Activated CD4-positive, alpha-beta T cell treated with anti-CD3 and anti-CD28 coated beads for 48 hours (primary cell): ENCODE data around the gene IKZF5.

Experiments used
- DNase-seq: peaks from one replicate; pipeline ENCODE4 v3.0.0-alpha.2; 2020

IKZF5 gene, protein sequence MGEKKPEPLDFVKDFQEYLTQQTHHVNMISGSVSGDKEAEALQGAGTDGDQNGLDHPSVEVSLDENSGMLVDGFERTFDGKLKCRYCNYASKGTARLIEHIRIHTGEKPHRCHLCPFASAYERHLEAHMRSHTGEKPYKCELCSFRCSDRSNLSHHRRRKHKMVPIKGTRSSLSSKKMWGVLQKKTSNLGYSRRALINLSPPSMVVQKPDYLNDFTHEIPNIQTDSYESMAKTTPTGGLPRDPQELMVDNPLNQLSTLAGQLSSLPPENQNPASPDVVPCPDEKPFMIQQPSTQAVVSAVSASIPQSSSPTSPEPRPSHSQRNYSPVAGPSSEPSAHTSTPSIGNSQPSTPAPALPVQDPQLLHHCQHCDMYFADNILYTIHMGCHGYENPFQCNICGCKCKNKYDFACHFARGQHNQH

DNA sequence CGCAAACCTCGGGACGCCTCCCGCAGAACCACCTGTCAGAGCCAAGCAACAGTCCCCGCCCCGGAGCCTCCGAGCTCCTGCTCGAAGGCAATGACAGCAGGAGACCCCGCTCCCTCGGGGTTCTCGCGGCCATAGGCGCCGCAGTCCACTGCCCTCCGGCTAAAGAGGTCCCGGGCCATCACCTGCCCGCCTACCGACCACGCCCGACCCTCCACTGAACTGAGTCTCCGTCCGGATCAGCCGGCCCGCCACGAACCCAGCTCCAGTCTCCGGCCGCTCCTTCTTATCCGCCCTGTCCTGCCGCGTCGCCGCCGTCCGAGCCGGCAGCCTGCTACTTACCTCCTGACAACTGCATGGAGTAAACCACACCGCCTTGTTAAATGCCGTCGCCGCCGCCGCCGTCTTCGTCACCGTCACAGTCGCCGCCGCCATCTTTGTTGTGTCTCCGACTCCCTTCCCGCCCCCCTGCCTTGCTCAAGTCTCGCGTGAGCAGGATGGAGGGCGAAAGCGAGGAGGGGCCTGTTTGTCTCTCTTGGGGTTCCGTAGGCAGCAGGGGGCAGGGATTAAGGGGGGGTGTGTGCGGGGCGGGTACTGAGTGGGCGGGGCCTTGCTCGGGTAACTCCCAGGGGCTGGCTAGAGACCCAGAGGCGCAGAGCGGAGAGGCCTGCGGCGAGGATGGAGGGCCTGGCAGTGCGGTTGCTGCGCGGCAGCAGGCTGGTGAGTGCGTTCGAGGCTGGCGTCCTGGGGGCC lies at the start of gene IKZF5, which contains the start of gene ACADSB:
Gene IKZF5 (minus strand): TSS at position 441 of the 750 bp plus-strand sequence. CDS start 10,170 bp downstream, outside the sequence.
Gene ACADSB (plus strand): TSS at position 652 of the 750 bp plus-strand sequence. CDS start 24 bp downstream, at position 676.
- DNase-seq: peak; percentile 97

DNA sequence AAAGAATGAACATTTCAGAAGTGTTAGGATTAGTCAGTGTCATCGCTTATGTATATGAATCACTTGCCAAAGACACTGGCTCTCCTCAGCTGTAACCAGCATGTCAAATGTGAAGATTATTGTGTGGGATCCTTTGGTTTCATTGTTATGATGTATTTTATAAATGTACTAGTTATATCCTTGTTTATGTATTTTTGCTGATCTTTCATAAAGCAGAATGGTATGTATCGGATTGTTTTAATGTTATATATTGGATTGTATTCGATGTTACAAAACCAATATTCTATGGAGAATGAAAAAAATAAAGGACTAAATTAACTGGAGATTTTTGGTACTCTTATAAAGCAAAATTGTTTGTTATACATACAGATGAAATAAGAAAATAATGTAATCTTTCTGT lies 49.4 kb upstream of the IKZF5 start:
- DNase-seq: no peak

DNA sequence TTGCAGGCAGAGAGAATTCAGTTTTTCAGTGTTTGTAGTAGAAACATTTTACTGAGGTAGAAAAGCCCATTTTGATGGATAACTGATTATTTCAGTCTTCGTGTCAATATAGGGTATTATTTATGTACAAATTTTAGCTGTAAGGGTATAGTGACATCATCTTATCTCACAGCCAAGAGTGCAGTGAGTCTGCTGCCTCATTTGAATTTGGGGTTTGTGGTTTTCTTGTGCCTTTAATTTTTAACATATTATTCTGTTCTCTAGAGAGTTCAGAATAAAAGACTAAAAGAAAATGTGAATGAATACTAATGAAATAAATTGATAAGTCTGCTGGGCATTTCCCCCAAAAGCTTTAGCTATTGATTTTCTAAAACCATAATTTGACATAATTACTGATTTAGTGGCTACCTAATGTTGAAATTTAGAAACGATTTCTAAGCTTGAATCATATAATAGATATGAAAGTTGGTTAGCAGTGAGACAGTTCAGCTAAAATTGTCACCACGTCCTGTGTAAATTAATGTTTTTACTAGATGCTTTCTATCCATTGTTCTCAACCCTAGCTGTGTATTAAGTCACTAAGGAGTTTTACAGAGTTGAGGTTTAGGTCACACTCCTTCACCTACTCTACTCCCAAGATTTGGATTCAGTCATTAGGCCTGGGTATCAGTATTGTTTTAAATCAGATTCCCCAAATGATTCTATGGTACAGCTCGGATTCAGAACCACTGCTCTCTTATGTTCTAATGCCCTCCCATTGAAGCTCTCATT lies 37.6 kb upstream of the IKZF5 start:
- no peak for DNase-seq

DNA sequence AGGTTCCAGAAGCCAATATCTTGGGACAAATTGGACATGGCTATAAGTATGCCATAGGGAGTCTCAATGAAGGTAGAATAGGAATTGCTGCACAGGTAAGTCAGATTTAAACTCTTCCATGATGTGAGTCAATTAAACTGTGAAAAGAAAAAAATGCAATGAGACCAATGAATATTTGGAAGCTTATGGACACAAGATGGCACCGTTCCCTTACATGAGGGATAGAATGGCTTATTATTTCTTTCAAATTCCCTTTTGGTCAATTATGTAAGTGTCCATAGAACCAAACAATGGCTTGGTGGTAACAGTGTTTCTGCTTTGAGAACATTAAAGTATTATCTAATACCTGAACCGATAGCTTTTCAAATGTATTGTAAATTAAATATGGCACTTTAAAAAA lies 35.8 kb upstream of the IKZF5 start:
- DNase-seq: no peak

DNA sequence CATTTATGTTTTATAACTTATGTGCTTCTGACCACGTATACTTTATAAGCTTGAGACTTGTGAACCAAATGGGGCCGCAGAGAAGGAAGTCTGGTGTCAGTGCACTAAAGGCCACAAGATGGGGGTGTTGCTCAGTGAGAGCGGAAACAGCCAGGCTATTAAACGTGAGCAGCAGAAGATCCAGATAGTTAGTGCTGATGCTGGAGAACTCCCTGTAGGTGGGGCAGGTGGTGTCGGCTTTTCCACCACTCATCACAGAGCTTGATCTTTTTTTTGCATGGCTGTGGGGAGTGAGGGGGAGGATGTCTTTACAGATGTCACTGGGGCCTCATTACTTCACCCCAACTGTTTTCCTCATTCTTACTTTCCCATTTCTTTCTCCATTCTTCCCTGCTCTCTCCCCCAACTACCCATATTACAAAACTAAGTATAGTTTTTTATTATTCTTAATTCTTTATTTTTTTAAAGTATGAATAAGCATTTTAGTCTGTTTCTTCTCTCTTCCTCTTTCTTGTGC lies 34.9 kb upstream of the IKZF5 start:
- DNase-seq: peak; percentile 49

DNA sequence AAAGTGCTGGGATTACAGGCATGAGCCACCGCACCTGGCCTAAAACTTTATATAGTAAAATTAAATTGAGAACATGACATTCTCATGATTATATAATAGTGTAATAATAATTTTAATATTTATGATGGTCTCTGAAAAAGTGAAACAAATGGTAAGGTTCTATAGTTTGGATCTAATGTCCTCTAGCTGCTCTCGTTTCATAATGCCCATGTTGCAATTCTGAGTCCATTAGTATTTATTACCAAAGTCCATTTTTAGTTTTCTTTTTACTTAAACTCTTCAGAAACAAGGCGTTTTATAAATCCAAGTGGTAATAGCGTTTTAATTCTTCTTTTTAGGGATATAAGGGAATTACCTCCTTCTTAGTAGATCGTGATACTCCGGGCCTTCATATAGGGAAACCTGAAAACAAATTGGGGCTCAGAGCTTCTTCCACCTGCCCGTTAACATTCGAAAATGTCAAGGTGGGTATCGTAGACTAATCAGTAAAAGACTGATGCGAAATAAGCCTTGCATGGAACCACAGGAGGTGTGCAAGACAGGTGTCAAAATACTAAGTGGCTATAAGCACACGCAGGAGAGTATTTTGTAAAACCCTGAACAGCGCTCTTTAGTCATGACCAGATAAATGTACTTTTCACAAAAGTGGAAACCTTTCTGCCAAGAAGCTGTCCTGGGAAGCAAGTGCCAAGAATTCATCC lies 34.3 kb upstream of the IKZF5 start:
- no peak for DNase-seq

DNA sequence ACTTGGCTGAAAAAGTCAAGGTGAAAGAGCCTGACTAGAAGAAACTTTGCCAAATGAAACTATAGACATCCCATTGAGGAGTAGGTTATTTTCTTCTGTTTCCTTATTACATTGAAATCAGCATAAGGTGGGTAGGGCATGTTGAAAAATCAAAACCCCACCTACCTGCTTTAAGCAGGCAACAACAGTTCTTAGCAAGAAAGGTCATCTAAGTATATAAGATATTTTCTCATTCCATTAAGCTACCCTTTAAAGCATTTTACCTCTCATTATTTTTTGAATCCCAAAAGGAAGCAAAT lies 31.0 kb upstream of the IKZF5 start:
- DNase-seq: no peak

DNA sequence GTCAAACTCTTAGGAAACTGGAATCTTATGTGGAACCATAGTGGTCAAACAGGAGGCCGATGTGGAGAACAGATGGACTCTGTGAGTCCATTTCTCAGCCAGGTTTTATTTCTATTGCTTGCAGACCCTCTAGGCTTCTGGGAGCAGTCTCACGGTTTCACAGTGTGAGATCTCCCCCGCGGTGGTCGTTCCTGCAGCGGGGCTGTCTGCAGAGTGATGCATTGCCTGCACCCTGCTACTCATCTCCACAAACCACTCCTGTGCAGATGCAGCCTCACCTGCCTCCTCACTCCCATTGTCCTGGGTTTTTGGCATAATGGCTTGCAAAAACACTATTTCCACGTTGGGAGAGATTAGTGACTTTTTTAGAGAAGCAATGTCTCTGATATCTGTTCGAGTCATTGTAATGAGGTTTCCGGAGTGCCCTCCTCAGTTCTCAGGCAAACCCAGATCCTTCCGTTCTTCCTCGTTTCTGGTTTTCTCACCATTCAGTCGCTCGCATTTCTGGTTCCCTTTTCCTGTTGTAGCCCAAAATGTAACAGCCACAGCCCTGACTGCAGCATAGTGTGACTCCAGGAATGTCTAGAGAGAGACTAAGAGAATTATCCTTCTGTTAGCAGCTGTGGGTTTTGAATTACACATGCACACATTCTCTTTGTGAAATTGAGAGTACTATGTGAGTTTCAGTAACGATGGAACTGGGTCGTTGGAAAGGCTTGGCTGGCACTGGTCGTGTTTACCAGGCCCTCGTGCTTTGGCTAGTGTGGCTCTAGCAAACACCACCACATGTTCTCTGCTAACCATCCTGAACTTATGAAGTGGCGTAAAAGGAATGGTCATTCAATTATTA lies 30.4 kb upstream of the IKZF5 start:
- no peak for DNase-seq

DNA sequence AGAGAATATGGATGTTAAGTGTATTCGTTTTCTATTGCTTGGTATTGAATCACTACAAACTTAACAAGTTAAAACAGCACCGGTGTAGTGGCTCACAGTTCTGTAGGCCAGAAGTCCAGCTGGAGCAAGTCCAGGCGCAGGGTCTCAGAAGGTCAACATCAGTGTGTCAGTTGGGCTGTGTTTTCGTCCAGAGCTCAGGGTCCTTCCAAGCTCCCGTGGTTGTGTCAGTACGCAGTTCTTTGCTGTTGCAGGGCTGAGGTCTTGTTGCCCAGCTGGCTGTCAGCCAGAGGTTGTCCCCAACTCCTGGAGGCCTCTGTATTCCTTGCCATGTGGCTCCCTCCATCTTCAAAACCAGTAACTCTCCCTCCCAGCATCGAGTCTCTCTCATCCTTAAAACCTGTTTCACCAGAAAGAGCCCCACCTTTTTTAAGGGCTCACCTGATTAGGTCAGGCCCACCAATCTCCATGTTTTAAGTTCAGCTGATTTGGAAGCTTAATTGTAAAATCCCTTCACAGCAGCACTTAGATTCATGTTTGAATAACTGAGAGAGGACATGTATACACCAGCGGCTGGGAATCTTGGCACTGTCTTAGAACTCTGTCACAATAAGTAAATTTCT lies 27.0 kb upstream of the IKZF5 start:
- DNase-seq: no peak

DNA sequence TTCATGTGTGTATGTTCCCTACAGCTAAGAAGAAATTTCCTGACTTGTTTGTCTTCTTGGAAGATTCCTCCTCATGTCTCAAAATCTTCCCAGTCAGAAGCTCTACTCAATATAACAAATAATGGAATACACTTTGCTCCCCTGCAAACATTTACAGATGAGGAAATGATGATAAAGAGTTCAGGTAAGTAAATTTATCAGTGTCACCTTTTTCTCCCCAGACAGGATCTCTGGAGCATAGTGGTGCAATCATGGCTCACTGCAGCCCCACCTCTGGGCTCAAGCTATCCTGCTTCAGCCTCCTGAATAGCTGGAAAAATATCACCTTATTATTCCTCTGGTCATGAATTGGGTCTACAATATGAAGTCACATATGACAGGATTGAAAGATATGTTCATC lies 25.7 kb upstream of the IKZF5 start:
- no peak for DNase-seq

DNA sequence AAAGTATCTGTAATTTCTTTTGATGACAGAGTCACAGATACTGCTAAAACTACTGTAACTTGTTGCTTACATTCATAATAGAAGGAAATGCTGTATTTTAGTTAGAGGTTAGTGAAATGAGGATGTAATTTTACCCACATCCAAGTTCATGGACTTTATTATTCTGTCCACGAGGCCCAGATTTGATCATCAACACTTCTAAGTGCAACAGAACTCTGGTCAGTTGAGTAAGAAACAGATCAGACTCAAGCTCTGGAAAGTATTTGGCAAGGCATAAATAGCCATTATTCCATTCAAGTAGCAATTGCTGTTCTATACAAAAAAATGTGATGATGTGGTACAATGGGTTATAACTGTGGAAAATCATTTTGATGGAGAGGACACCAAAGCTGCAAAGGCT lies 22.5 kb upstream of the IKZF5 start:
- DNase-seq: no peak

DNA sequence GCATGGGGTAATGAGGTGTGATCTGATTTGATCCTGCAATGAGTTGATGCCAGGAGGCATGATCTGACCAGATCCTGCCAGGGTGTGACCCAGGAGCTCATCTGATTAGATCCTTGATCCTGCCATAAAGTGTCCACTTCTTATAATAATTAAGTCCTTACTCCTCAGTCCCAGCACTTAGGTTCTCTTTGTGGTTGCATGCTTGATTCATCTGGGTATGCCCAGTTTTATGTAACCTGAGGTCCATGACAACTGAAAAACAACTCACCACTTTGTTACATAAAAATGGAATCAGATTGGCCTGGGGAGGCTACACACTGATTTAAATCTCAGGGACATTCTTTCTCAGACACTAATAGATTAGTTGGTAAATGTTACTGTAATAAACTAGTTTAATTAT lies 19.3 kb upstream of the IKZF5 start:
- no peak for DNase-seq

DNA sequence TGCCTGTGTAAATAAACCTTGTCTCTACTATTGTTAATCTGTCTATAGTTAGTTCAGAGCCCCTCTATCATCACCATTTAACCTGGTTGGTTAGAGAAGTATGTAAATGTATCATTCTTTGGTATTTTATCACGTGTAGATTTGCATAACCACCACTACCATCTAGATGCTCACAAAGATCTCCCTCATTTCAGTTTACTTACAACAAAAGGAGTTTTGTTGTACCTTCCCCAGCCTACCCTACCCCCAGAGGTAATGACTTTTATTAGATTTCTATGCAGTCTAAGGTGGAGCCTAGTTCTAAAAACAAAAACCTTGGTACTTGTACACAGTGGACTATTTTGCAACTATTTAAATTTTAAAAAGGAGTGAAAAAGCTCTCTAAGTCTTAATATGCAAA lies 17.7 kb upstream of the IKZF5 start:
- DNase-seq: no peak

DNA sequence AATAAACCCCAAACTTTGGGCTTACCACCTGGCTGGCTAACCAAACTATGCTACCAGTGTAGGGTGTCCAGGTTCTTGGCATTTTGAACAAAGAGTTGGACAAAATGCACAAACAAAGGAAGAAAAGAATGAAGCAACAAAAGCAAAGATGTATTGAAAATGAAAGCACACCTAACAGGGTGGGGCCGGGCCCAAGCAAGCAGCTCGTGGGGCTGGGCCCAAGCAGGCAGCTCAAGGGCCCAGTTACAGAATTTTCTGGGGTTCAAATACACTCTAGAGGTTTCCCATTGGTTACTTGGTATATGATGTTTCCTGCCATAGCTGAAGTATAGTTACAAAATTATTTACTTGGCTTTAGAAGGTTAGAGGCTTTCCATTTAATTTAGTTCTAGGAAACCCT lies 15.9 kb upstream of the IKZF5 start:
- no peak for DNase-seq

DNA sequence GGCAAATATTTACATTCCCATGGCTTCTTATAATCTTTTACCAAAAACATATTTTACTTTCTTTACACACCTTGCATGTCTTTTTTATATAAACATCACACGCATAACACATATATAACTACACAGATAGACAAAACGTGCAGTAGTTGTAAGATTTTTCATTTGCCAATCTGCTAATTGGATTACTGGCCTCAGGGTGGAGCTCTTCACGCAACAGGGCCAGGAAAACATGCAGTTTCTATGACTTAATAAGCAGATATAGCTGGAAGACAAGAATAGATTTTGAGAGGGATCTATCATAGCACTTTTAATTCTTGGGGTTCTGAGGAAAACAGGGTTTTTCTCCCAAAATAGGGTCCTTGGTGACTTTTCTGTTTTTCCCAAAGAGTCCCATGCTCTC lies 12.9 kb upstream of the IKZF5 start:
- DNase-seq: no peak

DNA sequence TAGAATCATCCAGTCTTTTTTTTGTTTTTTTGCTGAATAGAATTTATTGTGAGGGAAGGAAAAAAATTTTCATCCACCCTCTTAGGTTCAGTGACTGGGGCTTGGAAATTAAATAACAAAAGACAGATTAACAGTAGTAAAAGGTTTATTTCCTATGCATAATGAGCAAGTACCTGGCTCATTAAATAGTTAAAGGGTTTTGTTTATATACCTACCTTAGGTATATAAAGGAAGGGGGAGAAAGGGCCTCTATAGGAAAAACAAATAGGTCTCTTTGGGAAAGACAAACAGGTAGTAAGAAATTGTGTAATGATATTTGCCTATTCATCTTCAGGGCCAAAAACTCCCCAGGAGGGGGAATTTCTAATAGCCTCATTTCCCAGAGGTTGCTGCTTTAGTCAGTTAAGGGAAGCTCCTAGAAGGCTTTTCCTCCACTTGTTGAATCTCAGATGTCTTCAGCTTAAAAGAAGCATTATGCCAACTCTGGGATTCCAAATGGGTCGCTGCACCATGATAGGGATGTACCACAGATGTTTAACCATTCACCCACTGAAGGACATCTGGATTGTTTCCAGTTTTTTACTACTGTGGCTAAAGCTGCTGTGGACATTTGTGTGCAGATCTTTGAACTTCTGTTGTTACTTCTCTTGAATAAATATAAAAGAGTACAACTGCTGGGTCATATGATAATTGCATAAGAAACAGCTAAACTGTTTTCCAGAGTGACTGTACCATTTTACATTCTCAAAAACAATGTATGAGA lies 11.5 kb upstream of the IKZF5 start:
- DNase-seq: no peak

DNA sequence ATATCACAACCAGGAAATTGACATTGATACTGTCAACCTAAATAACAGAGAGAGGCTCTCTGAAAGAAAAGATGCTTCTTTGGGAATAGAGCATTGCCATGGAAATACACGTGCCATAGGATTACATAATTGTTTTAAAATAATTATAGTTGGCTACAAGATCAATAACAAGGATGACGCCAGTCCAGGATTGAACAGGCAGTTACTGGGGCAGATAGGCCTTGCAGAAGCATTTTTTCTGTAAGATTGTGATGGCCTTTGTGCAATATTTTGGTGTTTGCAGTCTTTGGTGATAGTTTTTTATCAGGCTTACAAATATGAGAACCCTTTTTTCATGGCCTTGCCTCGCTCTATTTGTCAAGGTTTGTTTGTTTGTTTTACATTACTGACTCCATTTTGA lies 10.7 kb upstream of the IKZF5 start:
- DNase-seq: no peak

DNA sequence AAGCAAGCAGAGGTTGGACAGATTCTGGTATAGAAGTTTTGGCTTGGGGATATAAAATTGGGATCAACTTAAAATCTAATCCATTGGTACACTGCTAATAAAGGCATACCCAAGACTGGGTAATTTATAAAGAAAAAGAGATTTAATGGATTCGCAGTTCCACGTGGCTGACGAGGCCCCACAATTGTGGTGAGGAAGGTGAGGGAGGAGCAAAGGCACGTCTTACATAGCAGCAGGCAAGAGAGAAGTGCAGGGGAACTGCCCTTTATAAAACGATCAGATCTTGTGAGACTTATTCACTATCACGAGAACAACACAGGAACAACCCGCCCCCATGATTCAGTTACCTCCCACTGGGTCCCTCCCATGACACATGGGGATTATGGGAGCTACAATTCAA lies 9.9 kb upstream of the IKZF5 start:
- no peak for DNase-seq

DNA sequence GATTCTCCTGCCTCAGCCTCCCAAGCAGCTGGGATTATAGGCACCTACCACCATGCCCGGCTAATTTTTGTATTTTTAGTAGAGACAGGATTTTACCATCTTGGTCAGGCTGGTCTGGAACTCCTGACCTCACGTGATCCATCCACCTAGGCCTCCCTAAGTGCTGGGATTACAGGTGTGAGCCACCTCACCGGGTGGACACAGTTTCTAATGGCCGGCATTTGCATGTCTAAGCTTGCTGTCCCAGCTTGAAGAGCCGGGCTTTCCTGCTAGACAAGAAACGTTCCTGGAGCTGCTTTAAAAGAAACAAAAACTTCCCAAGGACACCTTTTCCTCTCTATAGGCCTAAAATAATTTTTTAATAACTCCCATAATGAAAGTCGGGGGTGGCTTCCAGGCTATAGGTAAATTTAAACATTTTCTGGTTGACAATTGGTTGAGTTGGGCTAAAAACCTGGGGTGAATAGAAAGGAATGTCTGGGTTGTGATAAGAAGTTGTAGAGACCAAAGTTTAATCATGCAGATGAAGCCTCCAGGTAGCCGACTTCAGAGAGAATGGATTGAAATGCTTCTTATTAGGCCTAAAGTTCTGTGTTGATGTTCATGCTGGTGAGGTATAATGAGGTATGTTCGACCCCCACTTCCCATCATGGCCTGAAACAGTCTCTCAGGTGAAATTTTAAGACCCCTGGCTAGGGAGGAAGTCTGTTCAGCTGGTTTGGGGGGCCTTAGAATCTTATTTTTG lies 9.0 kb upstream of the IKZF5 start:
- no peak for DNase-seq

DNA sequence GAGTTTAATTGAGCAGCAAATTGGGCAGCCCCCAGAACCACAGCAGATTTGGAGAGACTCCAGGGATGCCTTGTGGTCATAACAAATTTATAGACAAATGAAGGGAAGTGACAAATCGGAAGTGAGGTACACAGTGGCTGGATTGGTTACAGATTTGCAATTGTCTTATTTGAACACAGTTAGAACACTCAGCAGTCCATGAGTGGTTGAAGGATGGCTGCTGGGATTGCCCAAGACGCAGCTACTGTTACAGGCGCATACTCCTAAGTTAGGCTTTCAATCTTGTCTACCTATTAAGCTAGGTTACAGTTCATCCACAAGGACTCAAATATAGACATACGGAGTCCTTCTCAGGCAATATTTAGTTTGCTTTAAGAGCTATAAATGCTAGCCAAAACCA lies 7.6 kb upstream of the IKZF5 start:
- no peak for DNase-seq
